Neural cell (in vitro differentiated cells): ENCODE data around the gene ZNF25. TPM values are rescaled to one million over a fixed set of nuclear protein-coding genes. Genes with fewer than 3 reads are reported as not detected.
"Not testable (repeated sequence)": the region's sequence is repeated elsewhere in the genome, so short reads cannot be mapped to it uniquely, and the experiment has no call there.

ENCODE experiments used
- H2AFZ ChIP-seq: fragments of 200-600, 300-800 bp; sonication (generic), shearing (Covaris generic); 2 replicates; pipeline ENCODE4 v1.6.0; 2014; ENCODE audit warnings: low read depth, mild to moderate bottlenecking, antibody characterized with exemption, low read length, moderate library complexity
- H3F3A ChIP-seq: fragments of 200-600 bp; shearing (Covaris generic); 2 replicates; pipeline ENCODE4 v1.6.1; 2016; ENCODE audit warnings: mild to moderate bottlenecking, moderate library complexity, mixed read lengths, antibody characterized with exemption, low read length; ENCODE audit not compliant: insufficient read depth, poor library complexity, severe bottlenecking
- H3K27ac ChIP-seq: fragments of 200-600, 300-800 bp; sonication (generic), shearing (Covaris generic); 2 replicates; pipeline ENCODE4 v1.5.1; 2014; ENCODE audit warnings: mild to moderate bottlenecking, low read length, moderate library complexity
- H3K27me3 ChIP-seq: fragments of 300-800, 200-600 bp; sonication (generic), shearing (Covaris generic); 2 replicates; pipeline ENCODE4 v1.6.0; 2014; ENCODE audit warnings: mild to moderate bottlenecking, low read depth, low read length, moderate library complexity; ENCODE audit not compliant: insufficient read depth
- H3K36me3 ChIP-seq: fragments of 300-800, 200-600 bp; sonication (generic), shearing (Covaris generic); 2 replicates; pipeline ENCODE4 v1.5.1; 2014; ENCODE audit warnings: mild to moderate bottlenecking, antibody characterized with exemption, low read length, moderate library complexity; ENCODE audit not compliant: insufficient read depth
- H3K4me2 ChIP-seq: fragments of 300-800, 200-600 bp; sonication (generic), shearing (Covaris generic); 2 replicates; pipeline ENCODE4 v1.6.0; 2014; ENCODE audit warnings: mild to moderate bottlenecking, low read length
- H3K4me3 ChIP-seq: fragments of 300-800, 200-600 bp; sonication (generic), shearing (Covaris generic); 2 replicates; pipeline ENCODE4 v1.5.1; 2014; ENCODE audit warnings: mild to moderate bottlenecking, low read length, moderate library complexity
- H3K79me2 ChIP-seq: fragments of 200-600 bp; shearing (Covaris generic); replicated peaks from 2 replicates; pipeline ENCODE4 v1.6.0; 2014; ENCODE audit warnings: mild to moderate bottlenecking, low read length, moderate library complexity; ENCODE audit not compliant: insufficient read depth
- H3K9ac ChIP-seq: fragments of 300-800, 200-600 bp; sonication (generic), shearing (Covaris generic); 2 replicates; pipeline ENCODE4 v1.6.1; 2016; ENCODE audit warnings: mild to moderate bottlenecking, low read length, mixed read lengths
- H3K9me2 ChIP-seq: fragments of 200-600 bp; shearing (Covaris generic); 2 replicates; pipeline ENCODE4 v1.6.1; 2016; ENCODE audit warnings: mild to moderate bottlenecking, low read length, mixed read lengths; ENCODE audit not compliant: insufficient read depth
- H3K9me3 ChIP-seq: fragments of 200-600, 300-800 bp; sonication (generic), shearing (Covaris generic); 2 replicates; pipeline ENCODE4 v1.6.1; 2016; ENCODE audit warnings: mild to moderate bottlenecking, mixed run types, low read length, moderate library complexity, mixed read lengths
- H4K20me1 ChIP-seq: fragments of 200-600 bp; shearing (Covaris generic); 2 replicates; pipeline ENCODE4 v1.6.1; 2016; ENCODE audit warnings: mild to moderate bottlenecking, mixed run types; ENCODE audit not compliant: insufficient read depth
- CTCF ChIP-seq: fragments of 450-650 bp; IDR thresholded peaks from 2 replicates; pipeline ENCODE4 v1.5.1; 2014; ENCODE audit warnings: antibody characterized with exemption, mild to moderate bottlenecking, moderate library complexity; ENCODE audit not compliant: poor library complexity, severe bottlenecking
- EP300 ChIP-seq: fragments of 450-650 bp; conservative IDR thresholded peaks from 2 replicates; pipeline ENCODE4 v1.6.1; 2014; ENCODE audit warnings: antibody characterized with exemption, mild to moderate bottlenecking, moderate library complexity; ENCODE audit not compliant: poor library complexity, severe bottlenecking
- MXI1 ChIP-seq: fragments of 450-650 bp; conservative IDR thresholded peaks from 2 replicates; pipeline ENCODE4 v1.6.1; 2014; ENCODE audit warnings: antibody characterized with exemption, mild to moderate bottlenecking; ENCODE audit not compliant: poor library complexity, severe bottlenecking
- POLR2AphosphoS5 ChIP-seq: IDR thresholded peaks from 2 replicates; pipeline ENCODE4 v1.6.1; 2012
- RAD21 ChIP-seq: fragments of 450-650 bp; conservative IDR thresholded peaks from 2 replicates; pipeline ENCODE4 v1.6.1; 2014; ENCODE audit warnings: antibody characterized with exemption, mild to moderate bottlenecking, moderate library complexity
- REST ChIP-seq: IDR thresholded peaks from 2 replicates; pipeline ENCODE4 v1.6.1; 2012; ENCODE audit warnings: borderline replicate concordance
- SMC3 ChIP-seq: fragments of 450-650 bp; conservative IDR thresholded peaks from 2 replicates; pipeline ENCODE4 v1.6.1; 2014; ENCODE audit warnings: antibody characterized with exemption, mild to moderate bottlenecking, moderate library complexity; ENCODE audit not compliant: poor library complexity
- TAF1 ChIP-seq: IDR thresholded peaks from 2 replicates; pipeline ENCODE4 v1.6.1; 2012; ENCODE audit warnings: low read depth
- polyA plus RNA-seq: library from polyadenylated mRNA; depleted of rRNA; stranded (reverse); fragments of >200 nt; gene quantifications from 2 replicates; pipeline ENCODE4 v1.2.3, GENCODE V29; 2014

Gene ZNF25
- polyA plus RNA-seq, 1 donor from 2014 or later: 81.6 TPM

- no peaks in the 10 kb centered on the region for H3F3A ChIP-seq
- TF ChIP-seq CTCF: no peak
- TF ChIP-seq MXI1: no peak
- TF ChIP-seq TAF1: no peak
- TF ChIP-seq SMC3: no peak
Observed at GRCh38 chr10:38003588-38003987, 27.1 kb upstream of the ZNF25 start.

GRCh38 chr10:38003026-38003425 is 26.6 kb upstream of the ZNF25 start:
- no peaks in the 10 kb centered on the region for H3K9me2 ChIP-seq
- no peak for TF ChIP-seq EP300
- no peak for TF ChIP-seq REST
- no peak for TF ChIP-seq SMC3
- TF ChIP-seq CTCF: no peak
- no peak for TF ChIP-seq POLR2AphosphoS5
- no peak for TF ChIP-seq TAF1
- TF ChIP-seq MXI1: no peak
- no peak for TF ChIP-seq RAD21
- H3K9me3 ChIP-seq: no peaks in the 10 kb centered on the region
- H3K4me3 ChIP-seq: no peak overlapping the region
- H3K79me2 ChIP-seq: no peaks in the 10 kb centered on the region
- H2AFZ ChIP-seq: no peak overlapping the region
- no peaks in the 10 kb centered on the region for H3K27me3 ChIP-seq
- H3K36me3 ChIP-seq: no peaks in the 10 kb centered on the region
- no peaks in the 10 kb centered on the region for H3F3A ChIP-seq
- no peak overlapping the region for H3K9ac ChIP-seq
- H3K27ac ChIP-seq: no peak overlapping the region
- no peaks in the 10 kb centered on the region for H4K20me1 ChIP-seq
- no peak overlapping the region for H3K4me2 ChIP-seq

More at GRCh38 chr10:38003588-38003987, 27.1 kb upstream of the ZNF25 start:
- no peaks in the 10 kb centered on the region for H3K9me3 ChIP-seq
- no peak overlapping the region for H3K27ac ChIP-seq
- no peaks in the 10 kb centered on the region for H3K79me2 ChIP-seq
- no peaks in the 10 kb centered on the region for H3K9me2 ChIP-seq
- H3K36me3 ChIP-seq: no peaks in the 10 kb centered on the region
- no peak overlapping the region for H3K4me3 ChIP-seq
- H3K9ac ChIP-seq: no peak overlapping the region
- no peak overlapping the region for H2AFZ ChIP-seq
- H3K4me2 ChIP-seq: no peak overlapping the region
- no peaks in the 10 kb centered on the region for H4K20me1 ChIP-seq
- H3K27me3 ChIP-seq: no peaks in the 10 kb centered on the region

GRCh38 chr10:38000474-38000873 is 24.0 kb upstream of the ZNF25 start:
- H3K9me2 ChIP-seq, H3K79me2 ChIP-seq, H3K27ac ChIP-seq, H3K36me3 ChIP-seq, H3K9ac ChIP-seq, H3F3A ChIP-seq, H2AFZ ChIP-seq, H3K27me3 ChIP-seq, H3K9me3 ChIP-seq, H3K4me2 ChIP-seq, H3K4me3 ChIP-seq, H4K20me1 ChIP-seq: not testable (repeated sequence)

- H3K27me3 ChIP-seq, H3K9me3 ChIP-seq, H3K36me3 ChIP-seq, H3K4me3 ChIP-seq, H3K9me2 ChIP-seq, H3K9ac ChIP-seq, H3K4me2 ChIP-seq, H2AFZ ChIP-seq, H4K20me1 ChIP-seq, H3K79me2 ChIP-seq, H3F3A ChIP-seq, H3K27ac ChIP-seq: not testable (repeated sequence)
Observed at GRCh38 chr10:37998920-37999319, 22.5 kb upstream of the ZNF25 start.
